ENCODE data around the gene LIMA1. TPM values are rescaled to one million over a fixed set of nuclear protein-coding genes. Genes with fewer than 3 reads are reported as not detected.
"Not testable (repeated sequence)": the region's sequence is repeated elsewhere in the genome, so short reads cannot be mapped to it uniquely, and the experiment has no call there.

The LIMA1 gene
- total RNA-seq, 2 donors from 2014 or later: 66.7 to 94.2 TPM

- no peaks in the 10 kb centered on the region for H3K27me3 ChIP-seq (replicated peaks; ENCODE audit: insufficient read depth)
- H3K36me3 ChIP-seq: no peaks in the 10 kb centered on the region
- WGBS: 22% methylated on average over 3 of the region's 3 CpGs
- TF ChIP-seq POLR2A (IDR thresholded peaks at IDR 0.05) (no peak), CTCF (IDR thresholded peaks at IDR 0.05) (no peak), POLR2AphosphoS5 (IDR thresholded peaks at IDR 0.05) (peak; percentile 19)
- DNase-seq (ENCODE audit: low spot score): no peak
- H3K9me3 ChIP-seq: no peaks in the 10 kb centered on the region
- intact Hi-C loops (cut with DNase I): no loop called here
- H3K27ac ChIP-seq: no peak overlapping the region
- H3K4me3 ChIP-seq: no peak overlapping the region
- no peaks in the 10 kb centered on the region for H3K4me1 ChIP-seq (replicated peaks)
These were observed 13.7 kb upstream of the LIMA1 start for GRCh38 chr12:50297027-50297426.

GRCh38 chr12:50296554-50296953 lies 13.2 kb upstream of the LIMA1 start:
- no peak overlapping the region for H3K27ac ChIP-seq
- H3K4me1 ChIP-seq (replicated peaks): no peaks in the 10 kb centered on the region
- no peaks in the 10 kb centered on the region for H3K27me3 ChIP-seq (replicated peaks; ENCODE audit: insufficient read depth)
- no peaks in the 10 kb centered on the region for H3K9me3 ChIP-seq
- H3K36me3 ChIP-seq: no peaks in the 10 kb centered on the region
- intact Hi-C loops (cut with DNase I): no loop called here
- H3K4me3 ChIP-seq: no peak overlapping the region
- no peak for DNase-seq (ENCODE audit: low spot score)
- no peak for TF ChIP-seq CTCF (IDR thresholded peaks at IDR 0.05)
- no peak for TF ChIP-seq POLR2A (IDR thresholded peaks at IDR 0.05)
- TF ChIP-seq POLR2AphosphoS5 (IDR thresholded peaks at IDR 0.05): no peak
- 81% methylated on average over 6 of the region's 6 CpGs for WGBS

- Histone ChIP-seq H3K4me1 (replicated peaks) (no peaks in the 10 kb centered on the region), H3K9me3 (no peaks in the 10 kb centered on the region), H3K27me3 (replicated peaks; ENCODE audit: insufficient read depth) (no peaks in the 10 kb centered on the region), H3K27ac (no peak overlapping the region), H3K4me3 (no peak overlapping the region), H3K36me3 (no peaks in the 10 kb centered on the region)
- TF ChIP-seq POLR2A (IDR thresholded peaks at IDR 0.05) (no peak), POLR2AphosphoS5 (IDR thresholded peaks at IDR 0.05) (no peak), CTCF (IDR thresholded peaks at IDR 0.05) (no peak)
- 100% methylated on average over 1 of the region's 1 CpG for WGBS
- intact Hi-C loops (cut with DNase I): no loop called here
- no peak for DNase-seq (ENCODE audit: low spot score)
These were observed 8.1 kb upstream of the LIMA1 start for GRCh38 chr12:50291377-50291776.

- DNase-seq (ENCODE audit: low spot score); H3K4me3 ChIP-seq; H3K9me3 ChIP-seq; intact Hi-C loops (cut with DNase I); H3K27me3 ChIP-seq (replicated peaks; ENCODE audit: insufficient read depth); H3K4me1 ChIP-seq (replicated peaks); H3K36me3 ChIP-seq; H3K27ac ChIP-seq: not testable (repeated sequence)
- 84% methylated on average over 3 of the region's 3 CpGs for WGBS
These were observed 7.4 kb upstream of the LIMA1 start for GRCh38 chr12:50290692-50291091.

- Histone ChIP-seq H3K4me1 (replicated peaks) (no peaks in the 10 kb centered on the region), H3K27ac (no peak overlapping the region), H3K36me3 (no peaks in the 10 kb centered on the region), H3K9me3 (no peaks in the 10 kb centered on the region), H3K27me3 (replicated peaks; ENCODE audit: insufficient read depth) (no peaks in the 10 kb centered on the region), H3K4me3 (no peak overlapping the region)
- WGBS: 93% methylated on average over 7 of the region's 7 CpGs
- DNase-seq (ENCODE audit: low spot score): no peak
- intact Hi-C loops (cut with DNase I): no loop called here
- TF ChIP-seq CTCF (IDR thresholded peaks at IDR 0.05) (no peak), POLR2AphosphoS5 (IDR thresholded peaks at IDR 0.05) (no peak), POLR2A (IDR thresholded peaks at IDR 0.05) (no peak)
These were observed 4.0 kb upstream of the LIMA1 start for GRCh38 chr12:50287271-50287670.
